KMS-11 (cell line): ENCODE data around the gene SLC45A3.
A peak's percentile ranks its signal among the peaks of the same experiment; 100 is the strongest.

Source experiments
- H2AFZ ChIP-seq: fragments of 200-600 bp; sonication (generic); 2 replicates; pipeline ENCODE4 v1.6.1; 2016; ENCODE audit warnings: antibody characterized with exemption, mixed run types, low read depth
- H3K27ac ChIP-seq: fragments of 200-600 bp; sonication (generic); 2 replicates; pipeline ENCODE4 v1.6.1; 2016; ENCODE audit warnings: mild to moderate bottlenecking, mixed run types
- H3K27me3 ChIP-seq: fragments of 200-600 bp; sonication (generic); 2 replicates; pipeline ENCODE4 v1.6.1; 2017; ENCODE audit warnings: mild to moderate bottlenecking, low read depth, mixed run types, moderate library complexity; ENCODE audit not compliant: insufficient read depth
- H3K36me3 ChIP-seq: fragments of 200-600 bp; sonication (generic); 2 replicates; pipeline ENCODE4 v1.6.1; 2017; ENCODE audit warnings: mild to moderate bottlenecking, mixed run types; ENCODE audit not compliant: insufficient read depth
- H3K4me1 ChIP-seq: fragments of 200-600 bp; sonication (generic); 2 replicates; pipeline ENCODE4 v1.6.1; 2016; ENCODE audit warnings: mild to moderate bottlenecking, low read depth, mixed run types; ENCODE audit not compliant: poor library complexity, severe bottlenecking
- H3K4me2 ChIP-seq: fragments of 200-600 bp; sonication (generic); 2 replicates; pipeline ENCODE4 v1.7.0; 2016; ENCODE audit warnings: mild to moderate bottlenecking, mixed run types
- H3K4me3 ChIP-seq: fragments of 200-600 bp; sonication (generic); IDR thresholded peaks from 2 replicates; pipeline ENCODE4 v1.6.1; 2017; ENCODE audit warnings: low read depth, low read length, mixed read lengths; ENCODE audit not compliant: insufficient read depth
- H3K79me2 ChIP-seq: fragments of 200-600 bp; sonication (generic); 2 replicates; pipeline ENCODE4 v1.6.1; 2016; ENCODE audit warnings: low read depth, mixed run types; ENCODE audit not compliant: insufficient read depth
- H3K9ac ChIP-seq: fragments of 200-600 bp; sonication (generic); 2 replicates; pipeline ENCODE4 v1.6.1; 2016; ENCODE audit warnings: mild to moderate bottlenecking, mixed run types
- H4K20me1 ChIP-seq: fragments of 200-600 bp; sonication (generic); 2 replicates; pipeline ENCODE4 v1.6.1; 2016; ENCODE audit warnings: mild to moderate bottlenecking, mixed run types; ENCODE audit not compliant: insufficient read depth
- CTCF ChIP-seq: fragments of 200-600 bp; sonication (generic); conservative IDR thresholded peaks from 2 replicates; pipeline ENCODE4 v1.6.1; 2017; ENCODE audit warnings: low read depth, mild to moderate bottlenecking, antibody characterized with exemption, low read length, moderate library complexity, mixed read lengths

Gene SLC45A3

GRCh38 chr1:205632669-205633169 is 47.6 kb downstream of the SLC45A3 start:
- H3K27me3 ChIP-seq = no peaks in the 10 kb centered on the region
- peaks cover 33% of the 10 kb centered on the region for H3K79me2 ChIP-seq
- H4K20me1 ChIP-seq = peaks cover 6% of the 10 kb centered on the region; the same call in 1 of the 2 replicates
- peak overlapping the region; percentile 91; the same call in 1 of the 2 replicates for H3K9ac ChIP-seq
- H3K4me3 ChIP-seq = peak overlapping the region; percentile 96
- H3K4me1 ChIP-seq = peaks cover 30% of the 10 kb centered on the region
- H3K36me3 ChIP-seq = no peaks in the 10 kb centered on the region
- peak overlapping the region; percentile 70; the same call in 1 of the 2 replicates for H2AFZ ChIP-seq
- peak overlapping the region; percentile 85 for H3K4me2 ChIP-seq
- H3K27ac ChIP-seq = peak overlapping the region; percentile 97; the same call in 1 of the 2 replicates
- no peak for TF ChIP-seq CTCF

- Histone ChIP-seq H3K36me3 (no peaks in the 10 kb centered on the region), H3K9ac (peak within 1 kb of the TSS; percentile 91), H3K27me3 (no peaks in the 10 kb centered on the region), H3K4me3 (peak within 1 kb of the TSS; percentile 96), H3K4me2 (peak within 1 kb of the TSS; percentile 89), H3K27ac (peak within 1 kb of the TSS; percentile 97), H3K79me2 (peaks cover 40% of the 10 kb centered on the region), H2AFZ (peak within 1 kb of the TSS; percentile 70), H3K4me1 (peaks cover 37% of the 10 kb centered on the region), H4K20me1 (peaks cover 6% of the 10 kb centered on the region; the same call in 1 of the 2 replicates)
- peak; percentile 59 for TF ChIP-seq CTCF
These were observed 48.3 kb downstream of the SLC45A3 start, which contains the start of gene ELK4 for GRCh38 chr1:205631768-205632668. Gene ELK4, minus strand, starts transcription at chr1:205632011. Its CDS starts 8,129 bp downstream, at chr1:205623882.

- peaks cover 6% of the 10 kb centered on the region; the same call in 1 of the 2 replicates for H4K20me1 ChIP-seq
- H3K27ac ChIP-seq = peak overlapping the region; percentile 97
- peak overlapping the region; percentile 91 for H3K9ac ChIP-seq
- H3K27me3 ChIP-seq = no peaks in the 10 kb centered on the region
- H3K4me2 ChIP-seq = peak overlapping the region; percentile 89
- no peak for TF ChIP-seq CTCF
- peaks cover 48% of the 10 kb centered on the region for H3K79me2 ChIP-seq
- no peaks in the 10 kb centered on the region for H3K36me3 ChIP-seq
- H3K4me1 ChIP-seq = peaks cover 46% of the 10 kb centered on the region
- peak overlapping the region; percentile 51; the same call in 1 of the 2 replicates for H2AFZ ChIP-seq
- peak overlapping the region; percentile 53 for H3K4me3 ChIP-seq
These were observed 49.1 kb downstream of the SLC45A3 start for GRCh38 chr1:205631010-205631767.

GRCh38 chr1:205630651-205631009 is 49.7 kb downstream of the SLC45A3 start:
- Histone ChIP-seq H3K9ac (peak overlapping the region; percentile 91), H3K27ac (peak overlapping the region; percentile 97), H3K36me3 (no peaks in the 10 kb centered on the region), H2AFZ (peak overlapping the region; percentile 51; the same call in 1 of the 2 replicates), H3K27me3 (no peaks in the 10 kb centered on the region), H3K4me3 (peak overlapping the region; percentile 53), H3K4me2 (peak overlapping the region; percentile 89), H3K79me2 (peaks cover 54% of the 10 kb centered on the region), H3K4me1 (peaks cover 49% of the 10 kb centered on the region), H4K20me1 (peaks cover 6% of the 10 kb centered on the region; the same call in 1 of the 2 replicates)
- no peak for TF ChIP-seq CTCF
